Measurements from ENCODE around the gene CDH2. TPM values are rescaled to one million over a fixed set of nuclear protein-coding genes. Genes with fewer than 3 reads are reported as not detected.

CDH2 gene
- total RNA-seq, 1 donor from 2014 or later: 0.79 TPM

GRCh38 chr18:28168725-28169124, 8.2 kb downstream of the CDH2 start:
- no peak for DNase-seq (ENCODE audit: low read depth in 2 of 2)

GRCh38 chr18:28167835-28168349, 9.0 kb downstream of the CDH2 start:
- DNase-seq (ENCODE audit: low read depth in 2 of 2): no peak

DNA sequence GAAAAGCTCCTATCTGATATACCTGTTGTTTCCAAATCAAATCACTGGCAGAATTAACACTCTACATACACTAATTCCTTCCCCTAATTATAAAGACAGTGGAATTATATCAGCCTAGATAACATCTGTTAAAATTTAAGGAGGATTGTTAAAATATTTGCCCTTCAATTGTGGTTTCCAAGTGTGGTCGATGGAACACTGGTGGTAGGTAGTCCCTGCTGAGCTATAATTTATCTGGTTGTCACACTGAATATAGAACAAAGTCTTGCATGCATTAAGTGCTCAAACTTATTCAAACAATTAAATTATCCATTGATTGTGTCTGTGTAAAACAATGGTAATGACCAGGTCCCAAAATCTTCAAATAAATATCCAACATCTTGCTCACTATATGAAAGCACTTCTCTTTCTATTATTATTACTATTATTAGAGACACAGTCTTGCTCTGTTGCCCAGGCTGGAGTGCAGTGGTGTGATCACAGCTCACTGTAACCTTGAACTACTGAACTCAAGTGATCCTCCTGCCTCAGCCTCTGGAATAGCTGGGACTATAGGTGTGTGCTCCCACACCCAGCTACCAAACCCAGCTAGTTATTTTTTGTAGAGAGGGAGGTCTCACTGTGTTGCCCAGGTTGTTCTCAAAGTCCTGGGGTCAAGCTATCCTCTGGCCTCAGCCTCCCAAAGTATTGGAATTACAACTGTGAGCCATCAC, 12.0 kb downstream of the CDH2 start:
- DNase-seq (ENCODE audit: low read depth in 2 of 2): no peak

DNA sequence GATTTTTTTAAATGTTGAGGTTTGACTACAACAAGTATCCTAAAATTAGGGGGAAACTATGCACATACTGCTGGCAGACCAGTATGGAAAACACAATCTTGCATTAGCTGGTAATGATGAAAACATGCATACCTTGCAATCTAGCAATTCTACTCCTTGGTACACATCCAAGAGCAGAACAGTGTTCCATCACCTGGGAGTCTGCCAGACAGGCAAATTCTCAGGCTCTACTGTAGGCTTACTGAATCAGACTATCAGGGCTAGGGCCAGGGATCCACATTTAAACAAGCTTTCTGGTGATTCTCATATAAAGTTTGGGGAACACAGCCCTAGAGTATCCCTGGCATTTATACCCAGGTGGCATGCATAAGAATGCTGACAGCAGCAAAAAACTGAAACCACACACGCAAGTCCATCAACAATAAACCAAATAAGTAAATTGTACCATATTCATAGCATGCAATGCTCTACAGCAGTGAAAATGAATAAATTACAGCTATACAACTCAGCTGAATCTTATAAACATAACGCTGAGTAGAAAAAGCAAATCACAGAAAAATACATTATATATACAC, 13.6 kb downstream of the CDH2 start:
- no peak for DNase-seq (ENCODE audit: low read depth in 2 of 2)

- no peak for DNase-seq (ENCODE audit: low read depth in 2 of 2)
Measured at GRCh38 chr18:28161608-28162599, 15.0 kb downstream of the CDH2 start.

DNA sequence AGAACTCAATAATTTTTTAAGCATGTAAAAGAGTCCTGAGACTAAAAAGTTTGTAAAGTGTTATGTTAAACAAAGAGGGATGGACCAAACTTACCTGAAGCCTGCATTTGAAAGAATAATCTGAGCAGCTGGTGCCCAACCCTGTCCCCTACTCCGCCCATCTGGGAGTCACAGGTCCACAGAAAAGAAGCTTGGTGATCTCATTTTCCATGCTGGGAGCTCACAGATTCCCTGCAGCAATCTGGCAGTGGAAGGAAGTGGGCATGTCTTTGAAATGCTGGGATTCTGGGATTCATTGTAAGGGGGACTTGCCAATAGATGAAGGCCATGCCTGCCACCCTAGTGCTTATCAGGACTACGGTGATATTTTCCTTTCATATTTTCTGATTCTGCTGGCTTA, 17.9 kb downstream of the CDH2 start:
- DNase-seq (ENCODE audit: low read depth in 2 of 2): no peak

DNA sequence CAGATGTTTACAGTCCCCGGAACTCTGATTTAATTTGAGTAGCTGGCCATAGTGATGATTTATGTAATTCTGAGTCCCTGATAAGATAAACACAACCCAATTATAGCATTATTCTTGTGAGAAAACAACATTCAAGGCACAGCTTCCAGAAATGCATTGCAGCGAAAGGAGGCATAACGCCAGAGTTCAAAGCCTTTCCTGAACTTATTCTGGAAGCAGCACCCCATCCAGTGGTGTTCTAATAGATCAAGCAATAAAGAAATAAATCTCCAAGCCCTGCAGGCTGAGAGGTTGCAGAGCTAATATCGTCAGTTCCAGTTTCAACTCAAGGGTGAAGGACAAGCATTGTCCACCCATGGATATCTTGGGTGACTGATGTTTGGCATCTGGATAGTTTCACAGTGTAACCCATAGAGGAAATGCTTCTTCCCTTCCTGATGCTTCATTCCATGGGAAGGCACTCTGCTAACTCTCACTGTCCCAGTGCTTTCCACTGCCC, 18.8 kb downstream of the CDH2 start:
- no peak for DNase-seq (ENCODE audit: low read depth in 2 of 2)

- DNase-seq (ENCODE audit: low read depth in 2 of 2): no peak
Measured at GRCh38 chr18:28153485-28154065, 23.4 kb downstream of the CDH2 start.

DNA sequence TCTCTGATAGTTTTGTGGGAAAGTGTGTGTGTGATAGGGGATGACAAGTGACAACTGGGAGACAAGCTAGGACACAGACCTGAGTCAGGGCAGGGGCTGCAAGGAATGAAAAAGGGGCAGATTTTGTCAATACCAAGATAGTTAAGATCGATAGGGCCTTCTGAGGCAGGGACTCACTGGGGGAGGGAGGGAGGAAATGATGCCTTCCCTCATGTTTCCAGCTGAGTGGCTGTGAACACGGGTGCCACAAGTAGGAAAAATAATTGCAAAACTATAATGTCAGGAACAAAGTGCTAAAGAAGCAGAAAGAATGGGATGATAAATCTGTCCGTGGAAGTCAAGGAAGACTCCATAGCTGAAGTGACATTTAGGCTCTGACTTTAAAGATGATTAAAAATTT, 24.2 kb downstream of the CDH2 start:
- peak in 1 of 2 donors; percentile 7 for DNase-seq (ENCODE audit: low read depth in 2 of 2)

DNA sequence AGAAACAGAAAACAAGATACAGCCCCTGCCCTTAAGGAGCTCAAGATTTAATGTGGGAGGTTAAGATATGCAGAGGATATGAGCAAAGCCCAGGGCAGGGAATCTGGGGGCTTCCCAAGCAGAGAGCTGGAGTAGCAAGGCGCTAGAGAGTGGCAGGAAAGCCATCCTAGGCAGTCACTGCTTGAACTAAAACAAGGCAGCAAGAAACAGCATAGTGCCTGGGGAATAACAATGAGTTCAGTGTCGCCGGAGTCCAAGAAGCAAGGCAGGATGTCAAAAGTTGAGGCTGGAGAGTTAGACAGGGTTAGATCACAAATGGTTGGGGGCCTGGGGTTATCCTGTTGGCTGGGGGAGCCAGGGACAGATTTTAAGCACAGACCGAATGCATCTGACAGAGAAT, 24.6 kb downstream of the CDH2 start:
- no peak for DNase-seq (ENCODE audit: low read depth in 2 of 2)

DNA sequence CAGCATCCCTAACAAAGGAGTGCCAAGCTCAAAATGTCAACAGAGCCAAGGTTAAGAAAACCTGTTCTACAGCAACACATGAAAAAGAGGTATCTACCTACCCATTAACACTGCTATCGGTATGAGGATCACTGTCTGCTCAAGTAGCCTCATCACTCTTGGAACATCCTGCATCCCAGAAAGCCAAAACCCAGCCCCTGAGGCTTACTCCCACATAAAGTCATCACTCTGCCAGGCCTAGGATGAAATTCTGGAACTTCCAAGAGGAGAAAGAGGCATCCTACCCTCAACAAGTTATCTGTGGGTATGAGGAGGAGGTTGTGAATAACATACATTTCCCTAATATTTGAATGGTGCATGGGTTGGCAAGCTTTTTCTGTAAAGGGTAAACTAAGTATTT, 25.5 kb downstream of the CDH2 start:
- no peak for DNase-seq (ENCODE audit: low read depth in 2 of 2)

GRCh38 chr18:28150925-28151324, 26.0 kb downstream of the CDH2 start:
- DNase-seq (ENCODE audit: low read depth in 2 of 2): no peak

DNA sequence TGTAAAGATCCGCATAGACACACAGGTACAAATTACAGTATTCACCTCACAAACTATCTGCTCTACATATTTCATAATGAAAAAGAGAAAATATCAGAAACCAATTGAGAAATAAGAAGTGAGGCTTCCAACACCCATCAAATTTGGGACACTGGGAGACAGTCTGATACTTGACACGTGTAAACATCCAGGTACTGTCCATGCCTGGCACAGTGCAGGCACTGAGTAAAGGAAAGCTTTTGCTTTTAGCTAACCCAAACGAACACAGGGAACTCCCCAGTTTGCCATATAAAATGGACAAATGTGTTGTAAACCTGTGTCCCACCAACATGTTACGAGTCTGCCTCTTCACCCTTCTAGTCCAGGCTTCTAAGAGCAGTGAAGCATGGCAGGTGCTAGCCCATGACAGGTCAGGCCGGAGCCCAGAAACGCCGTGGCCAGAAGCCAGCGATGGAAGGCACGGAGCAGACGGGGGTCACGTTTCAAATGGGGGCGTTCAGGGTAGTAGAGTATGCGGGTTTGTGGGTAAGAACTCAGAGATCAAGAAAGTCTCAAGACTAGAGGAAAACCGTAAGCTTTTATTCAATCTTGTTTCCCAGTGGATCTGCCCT, 27.0 kb downstream of the CDH2 start:
- no peak for DNase-seq (ENCODE audit: low read depth in 2 of 2)

- DNase-seq (ENCODE audit: low read depth in 2 of 2): peak in 1 of 2 donors; percentile 63
Measured at GRCh38 chr18:28147674-28148171, 29.2 kb downstream of the CDH2 start.

- no peak for DNase-seq (ENCODE audit: low read depth in 2 of 2)
Measured at GRCh38 chr18:28143725-28144124, 33.2 kb downstream of the CDH2 start.

DNA sequence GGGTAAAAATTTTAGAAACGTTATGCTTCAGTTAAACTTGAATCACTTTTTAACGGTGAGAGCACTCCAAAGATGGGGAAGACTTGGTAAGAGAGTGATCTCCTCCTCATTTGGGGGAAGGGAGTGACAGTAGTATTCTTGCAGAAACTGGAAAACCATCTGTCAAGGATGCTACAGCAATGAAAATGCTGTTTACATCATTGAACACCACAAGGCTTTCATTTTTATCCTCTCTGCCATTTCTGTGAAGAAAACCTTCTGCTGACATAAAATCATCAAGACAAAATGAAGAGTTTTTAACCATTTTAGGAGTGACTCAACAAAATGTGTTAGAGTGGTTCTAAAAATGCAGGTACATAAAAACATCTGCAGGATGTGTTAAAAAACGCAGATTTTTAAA, 38.1 kb downstream of the CDH2 start:
- no peak for DNase-seq (ENCODE audit: low read depth in 2 of 2)

- peak in 1 of 2 donors; percentile 24 for DNase-seq (ENCODE audit: low read depth in 2 of 2)
Measured at GRCh38 chr18:28136071-28136470, 40.9 kb downstream of the CDH2 start.

DNA sequence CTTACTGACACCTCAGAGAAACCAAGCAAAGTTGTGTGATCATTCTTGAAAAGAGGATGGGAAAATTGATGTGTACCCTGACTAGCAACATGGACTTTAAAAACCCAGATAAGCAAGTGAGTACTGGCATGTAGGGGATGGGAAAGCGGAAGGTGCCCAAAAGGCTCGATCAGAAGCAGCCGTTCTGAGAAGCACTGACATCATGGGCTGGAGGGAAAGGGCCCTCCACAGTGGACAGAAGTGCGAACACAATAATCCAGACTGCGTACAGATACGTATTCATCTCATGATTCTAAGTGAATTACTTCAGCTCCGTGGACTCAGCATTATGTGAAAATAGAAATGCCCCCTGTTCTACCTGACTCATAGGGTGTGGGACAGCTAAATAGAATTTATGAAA, 42.2 kb downstream of the CDH2 start:
- DNase-seq (ENCODE audit: low read depth in 2 of 2): no peak

GRCh38 chr18:28132084-28132483, 44.8 kb downstream of the CDH2 start:
- no peak for DNase-seq (ENCODE audit: low read depth in 2 of 2)

- no peak for DNase-seq (ENCODE audit: low read depth in 2 of 2)
Measured at GRCh38 chr18:28128659-28128980, 48.3 kb downstream of the CDH2 start.

Data from lung microvascular endothelial cell (primary cell).